GM23338 (cell line): ENCODE results near the gene KCNK10. TPM values are rescaled to one million over a fixed set of nuclear protein-coding genes. Genes with fewer than 3 reads are reported as not detected.

Experiments
- ATAC-seq: fragments of 200-7000 bp; cut with Tn5 transposase; 3 replicates; pipeline ENCODE4 v1.9.1; 2020
- DNase-seq: peaks from one replicate; pipeline ENCODE4 v3.0.0-alpha.2; 2015; ENCODE audit warnings: low spot score
- H2AFZ ChIP-seq: fragments of 200-600 bp; sonication (generic); 2 replicates; pipeline ENCODE4 v1.8.0; 2016; ENCODE audit warnings: antibody characterized with exemption, mild to moderate bottlenecking, moderate library complexity
- H3F3A ChIP-seq: fragments of 200-600 bp; sonication (generic); replicated peaks from 2 replicates; pipeline ENCODE4 v1.8.0; 2017; ENCODE audit warnings: antibody characterized with exemption, mixed run types, low read depth
- H3K27ac ChIP-seq: fragments of 200-600 bp; sonication (generic); 2 replicates; pipeline ENCODE4 v1.6.1; 2016; ENCODE audit warnings: low read depth
- H3K27me3 ChIP-seq: fragments of 200-600 bp; sonication (generic); 2 replicates; pipeline ENCODE4 v1.8.0; 2016; ENCODE audit warnings: mild to moderate bottlenecking, mixed run types, moderate library complexity; ENCODE audit not compliant: insufficient read depth
- H3K36me3 ChIP-seq: fragments of 200-600 bp; sonication (generic); 2 replicates; pipeline ENCODE4 v1.8.0; 2016; ENCODE audit warnings: mild to moderate bottlenecking; ENCODE audit not compliant: insufficient read depth
- H3K4me1 ChIP-seq: fragments of 200-600 bp; sonication (generic); 2 replicates; pipeline ENCODE4 v1.8.0; 2016; ENCODE audit warnings: mild to moderate bottlenecking, moderate library complexity; ENCODE audit not compliant: insufficient read depth
- H3K4me2 ChIP-seq: fragments of 200-600 bp; sonication (generic); 2 replicates; pipeline ENCODE4 v1.7.1; 2017; ENCODE audit warnings: mixed run types
- H3K4me3 ChIP-seq: fragments of 200-600 bp; sonication (generic); 2 replicates; pipeline ENCODE4 v1.6.1; 2016; ENCODE audit warnings: mixed run types
- H3K79me2 ChIP-seq: fragments of 200-600 bp; sonication (generic); replicated peaks from 2 replicates; pipeline ENCODE4 v1.8.0; 2017; ENCODE audit warnings: mild to moderate bottlenecking; ENCODE audit not compliant: insufficient read depth
- H3K9me2 ChIP-seq: fragments of 200-600 bp; sonication (generic); 2 replicates; pipeline ENCODE4 v1.8.0; 2017; ENCODE audit not compliant: insufficient read depth
- H4K20me1 ChIP-seq: fragments of 200-600 bp; sonication (generic); replicated peaks from 2 replicates; pipeline ENCODE4 v1.8.0; 2017; ENCODE audit warnings: mild to moderate bottlenecking; ENCODE audit not compliant: insufficient read depth
- H3K27ac Mint-ChIP-seq: 2 replicates; pipeline ENCODE4 v1.8.0; 2020; ENCODE audit warnings: inconsistent platforms, mild to moderate bottlenecking, moderate library complexity, mixed read lengths
- H3K27me3 Mint-ChIP-seq: 3 replicates; pipeline ENCODE4 v1.8.0; 2022; ENCODE audit warnings: low read depth, mild to moderate bottlenecking, moderate library complexity, mixed read lengths, inconsistent platforms; ENCODE audit not compliant: insufficient read depth, poor library complexity
- H3K36me3 Mint-ChIP-seq: 3 replicates; pipeline ENCODE4 v1.8.0; 2021; ENCODE audit warnings: low read depth, mild to moderate bottlenecking, inconsistent platforms, moderate library complexity, mixed read lengths
- H3K4me1 Mint-ChIP-seq: 3 replicates; pipeline ENCODE4 v1.8.0; 2020; ENCODE audit warnings: mild to moderate bottlenecking, inconsistent platforms, mixed read lengths
- H3K4me3 Mint-ChIP-seq: 3 replicates; pipeline ENCODE4 v1.8.0; 2021; ENCODE audit warnings: moderate library complexity, mild to moderate bottlenecking, inconsistent platforms, mixed read lengths
- H3K9me3 Mint-ChIP-seq: 3 replicates; pipeline ENCODE4 v1.8.0; 2020; ENCODE audit warnings: moderate library complexity, mild to moderate bottlenecking, inconsistent platforms, mixed read lengths
- CREB1 ChIP-seq: fragments of 250-450 bp; sonication (Bioruptor Pico); IDR thresholded peaks from 2 replicates; pipeline ENCODE4 v1.5.0; 2020; ENCODE audit warnings: low read depth, mild to moderate bottlenecking, moderate library complexity
- EZH2 ChIP-seq: fragments of 200-600 bp; sonication (generic); IDR thresholded peaks from one replicate; pipeline ENCODE4 v1.8.0; 2017; ENCODE audit warnings: antibody characterized with exemption, mild to moderate bottlenecking, low read depth; ENCODE audit not compliant: unreplicated experiment
- EZH2phosphoT487 ChIP-seq: fragments of 200-600 bp; sonication (generic); IDR thresholded peaks from one replicate; pipeline ENCODE4 v1.8.1; 2018; ENCODE audit warnings: antibody characterized with exemption; ENCODE audit not compliant: unreplicated experiment
- JUNB ChIP-seq: IDR thresholded peaks from one replicate; pipeline ENCODE4 v1.6.1; 2016; ENCODE audit warnings: antibody characterized with exemption; ENCODE audit not compliant: unreplicated experiment
- NANOG ChIP-seq: IDR thresholded peaks from 2 replicates; pipeline ENCODE4 v1.6.1; 2016; ENCODE audit warnings: antibody characterized with exemption, borderline replicate concordance
- POLR2AphosphoS5 ChIP-seq: IDR thresholded peaks from 2 replicates; pipeline ENCODE4 v1.6.1; 2016; ENCODE audit warnings: antibody characterized with exemption, low read depth
- REST ChIP-seq: IDR thresholded peaks from one replicate; pipeline ENCODE4 v1.6.1; 2018; ENCODE audit warnings: antibody characterized with exemption; ENCODE audit not compliant: unreplicated experiment
- STAT1 ChIP-seq: IDR thresholded peaks from one replicate; pipeline ENCODE4 v1.6.1; 2016; ENCODE audit warnings: antibody characterized with exemption; ENCODE audit not compliant: unreplicated experiment
- ZNF114 ChIP-seq: fragments of 250-450 bp; sonication (Bioruptor Pico); IDR thresholded peaks from 2 replicates; pipeline ENCODE4 v1.5.0; 2020; ENCODE audit warnings: mild to moderate bottlenecking, moderate library complexity
- ZNF331 ChIP-seq: fragments of 250-450 bp; sonication (Bioruptor Pico); IDR thresholded peaks from 2 replicates; pipeline ENCODE4 v1.5.0; 2020; ENCODE audit warnings: low read depth, mild to moderate bottlenecking, moderate library complexity
- polyA plus RNA-seq: library from polyadenylated mRNA; unstranded; fragments of >200 nt; fragmentation: Nextera tagmentation; extraction: Ambion mirVana; gene quantifications from 2 replicates; pipeline ENCODE4 v1.2.1, GENCODE V29; 2016
- total RNA-seq: library from RNA; depleted of rRNA; stranded (reverse); fragments of >200 nt; shearing (Covaris generic); gene quantifications from 2 replicates; pipeline ENCODE4 v1.2.3, GENCODE V29; 2014
- TF ChIP-seq, protein P1 (sequence below), 2 experiments: fragments of 200-600 bp in 1 of 2; sonication (generic) in 1 of 2; conservative IDR thresholded peaks; 2 replicates each; pipeline versions ENCODE4 v1.5.1 to v1.6.1; 2016 to 2017; ENCODE audit warnings: antibody characterized with exemption in 2 of 2, low read depth in 2 of 2, mild to moderate bottlenecking in 2 of 2, moderate library complexity in 1 of 2
- TF ChIP-seq, protein P2 (sequence below): IDR thresholded peaks from 2 replicates; pipeline ENCODE4 v1.6.1; 2016; ENCODE audit warnings: antibody characterized with exemption
- TF ChIP-seq, protein P3 (sequence below): fragments of 250-450 bp; sonication (Bioruptor Pico); IDR thresholded peaks from 2 replicates; pipeline ENCODE4 v1.5.0; 2020; ENCODE audit warnings: mild to moderate bottlenecking, moderate library complexity

Gene KCNK10
- total and polyA plus RNA-seq, 2 experiments from 2014 or later, result 0.29 to 1.0 TPM

- DNase-seq (no peak), ATAC-seq (no peak)
- Histone ChIP-seq H3K27ac (no peak overlapping the region), H4K20me1 (no peaks in the 10 kb centered on the region), H3K27me3 (no peaks in the 10 kb centered on the region), H2AFZ (no peak overlapping the region), H3K4me2 (no peak overlapping the region), H3K4me3 (no peak overlapping the region), H3K9me2 (peaks cover 3% of the 10 kb centered on the region; the same call in 1 of the 2 replicates), H3K36me3 (no peaks in the 10 kb centered on the region), H3F3A (no peaks in the 10 kb centered on the region), H3K79me2 (no peaks in the 10 kb centered on the region), H3K4me1 (no peaks in the 10 kb centered on the region)
- TF ChIP-seq, protein P1, sequence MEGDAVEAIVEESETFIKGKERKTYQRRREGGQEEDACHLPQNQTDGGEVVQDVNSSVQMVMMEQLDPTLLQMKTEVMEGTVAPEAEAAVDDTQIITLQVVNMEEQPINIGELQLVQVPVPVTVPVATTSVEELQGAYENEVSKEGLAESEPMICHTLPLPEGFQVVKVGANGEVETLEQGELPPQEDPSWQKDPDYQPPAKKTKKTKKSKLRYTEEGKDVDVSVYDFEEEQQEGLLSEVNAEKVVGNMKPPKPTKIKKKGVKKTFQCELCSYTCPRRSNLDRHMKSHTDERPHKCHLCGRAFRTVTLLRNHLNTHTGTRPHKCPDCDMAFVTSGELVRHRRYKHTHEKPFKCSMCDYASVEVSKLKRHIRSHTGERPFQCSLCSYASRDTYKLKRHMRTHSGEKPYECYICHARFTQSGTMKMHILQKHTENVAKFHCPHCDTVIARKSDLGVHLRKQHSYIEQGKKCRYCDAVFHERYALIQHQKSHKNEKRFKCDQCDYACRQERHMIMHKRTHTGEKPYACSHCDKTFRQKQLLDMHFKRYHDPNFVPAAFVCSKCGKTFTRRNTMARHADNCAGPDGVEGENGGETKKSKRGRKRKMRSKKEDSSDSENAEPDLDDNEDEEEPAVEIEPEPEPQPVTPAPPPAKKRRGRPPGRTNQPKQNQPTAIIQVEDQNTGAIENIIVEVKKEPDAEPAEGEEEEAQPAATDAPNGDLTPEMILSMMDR (conservative IDR thresholded peaks at IDR 0.05; ENCODE audit: low read depth in 2 of 2), result no peak
- TF ChIP-seq JUNB, result no peak
- TF ChIP-seq EZH2, result no peak
- TF ChIP-seq STAT1, result no peak
- TF ChIP-seq ZNF331 (CRISPR knock-in tag), result no peak
- TF ChIP-seq, protein P2, sequence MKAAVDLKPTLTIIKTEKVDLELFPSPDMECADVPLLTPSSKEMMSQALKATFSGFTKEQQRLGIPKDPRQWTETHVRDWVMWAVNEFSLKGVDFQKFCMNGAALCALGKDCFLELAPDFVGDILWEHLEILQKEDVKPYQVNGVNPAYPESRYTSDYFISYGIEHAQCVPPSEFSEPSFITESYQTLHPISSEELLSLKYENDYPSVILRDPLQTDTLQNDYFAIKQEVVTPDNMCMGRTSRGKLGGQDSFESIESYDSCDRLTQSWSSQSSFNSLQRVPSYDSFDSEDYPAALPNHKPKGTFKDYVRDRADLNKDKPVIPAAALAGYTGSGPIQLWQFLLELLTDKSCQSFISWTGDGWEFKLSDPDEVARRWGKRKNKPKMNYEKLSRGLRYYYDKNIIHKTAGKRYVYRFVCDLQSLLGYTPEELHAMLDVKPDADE, result no peak
- TF ChIP-seq NANOG, result no peak
- TF ChIP-seq ZNF114 (CRISPR knock-in tag), result no peak
- no peak for TF ChIP-seq EZH2phosphoT487
- no peak for TF ChIP-seq POLR2AphosphoS5
- TF ChIP-seq, protein P3, sequence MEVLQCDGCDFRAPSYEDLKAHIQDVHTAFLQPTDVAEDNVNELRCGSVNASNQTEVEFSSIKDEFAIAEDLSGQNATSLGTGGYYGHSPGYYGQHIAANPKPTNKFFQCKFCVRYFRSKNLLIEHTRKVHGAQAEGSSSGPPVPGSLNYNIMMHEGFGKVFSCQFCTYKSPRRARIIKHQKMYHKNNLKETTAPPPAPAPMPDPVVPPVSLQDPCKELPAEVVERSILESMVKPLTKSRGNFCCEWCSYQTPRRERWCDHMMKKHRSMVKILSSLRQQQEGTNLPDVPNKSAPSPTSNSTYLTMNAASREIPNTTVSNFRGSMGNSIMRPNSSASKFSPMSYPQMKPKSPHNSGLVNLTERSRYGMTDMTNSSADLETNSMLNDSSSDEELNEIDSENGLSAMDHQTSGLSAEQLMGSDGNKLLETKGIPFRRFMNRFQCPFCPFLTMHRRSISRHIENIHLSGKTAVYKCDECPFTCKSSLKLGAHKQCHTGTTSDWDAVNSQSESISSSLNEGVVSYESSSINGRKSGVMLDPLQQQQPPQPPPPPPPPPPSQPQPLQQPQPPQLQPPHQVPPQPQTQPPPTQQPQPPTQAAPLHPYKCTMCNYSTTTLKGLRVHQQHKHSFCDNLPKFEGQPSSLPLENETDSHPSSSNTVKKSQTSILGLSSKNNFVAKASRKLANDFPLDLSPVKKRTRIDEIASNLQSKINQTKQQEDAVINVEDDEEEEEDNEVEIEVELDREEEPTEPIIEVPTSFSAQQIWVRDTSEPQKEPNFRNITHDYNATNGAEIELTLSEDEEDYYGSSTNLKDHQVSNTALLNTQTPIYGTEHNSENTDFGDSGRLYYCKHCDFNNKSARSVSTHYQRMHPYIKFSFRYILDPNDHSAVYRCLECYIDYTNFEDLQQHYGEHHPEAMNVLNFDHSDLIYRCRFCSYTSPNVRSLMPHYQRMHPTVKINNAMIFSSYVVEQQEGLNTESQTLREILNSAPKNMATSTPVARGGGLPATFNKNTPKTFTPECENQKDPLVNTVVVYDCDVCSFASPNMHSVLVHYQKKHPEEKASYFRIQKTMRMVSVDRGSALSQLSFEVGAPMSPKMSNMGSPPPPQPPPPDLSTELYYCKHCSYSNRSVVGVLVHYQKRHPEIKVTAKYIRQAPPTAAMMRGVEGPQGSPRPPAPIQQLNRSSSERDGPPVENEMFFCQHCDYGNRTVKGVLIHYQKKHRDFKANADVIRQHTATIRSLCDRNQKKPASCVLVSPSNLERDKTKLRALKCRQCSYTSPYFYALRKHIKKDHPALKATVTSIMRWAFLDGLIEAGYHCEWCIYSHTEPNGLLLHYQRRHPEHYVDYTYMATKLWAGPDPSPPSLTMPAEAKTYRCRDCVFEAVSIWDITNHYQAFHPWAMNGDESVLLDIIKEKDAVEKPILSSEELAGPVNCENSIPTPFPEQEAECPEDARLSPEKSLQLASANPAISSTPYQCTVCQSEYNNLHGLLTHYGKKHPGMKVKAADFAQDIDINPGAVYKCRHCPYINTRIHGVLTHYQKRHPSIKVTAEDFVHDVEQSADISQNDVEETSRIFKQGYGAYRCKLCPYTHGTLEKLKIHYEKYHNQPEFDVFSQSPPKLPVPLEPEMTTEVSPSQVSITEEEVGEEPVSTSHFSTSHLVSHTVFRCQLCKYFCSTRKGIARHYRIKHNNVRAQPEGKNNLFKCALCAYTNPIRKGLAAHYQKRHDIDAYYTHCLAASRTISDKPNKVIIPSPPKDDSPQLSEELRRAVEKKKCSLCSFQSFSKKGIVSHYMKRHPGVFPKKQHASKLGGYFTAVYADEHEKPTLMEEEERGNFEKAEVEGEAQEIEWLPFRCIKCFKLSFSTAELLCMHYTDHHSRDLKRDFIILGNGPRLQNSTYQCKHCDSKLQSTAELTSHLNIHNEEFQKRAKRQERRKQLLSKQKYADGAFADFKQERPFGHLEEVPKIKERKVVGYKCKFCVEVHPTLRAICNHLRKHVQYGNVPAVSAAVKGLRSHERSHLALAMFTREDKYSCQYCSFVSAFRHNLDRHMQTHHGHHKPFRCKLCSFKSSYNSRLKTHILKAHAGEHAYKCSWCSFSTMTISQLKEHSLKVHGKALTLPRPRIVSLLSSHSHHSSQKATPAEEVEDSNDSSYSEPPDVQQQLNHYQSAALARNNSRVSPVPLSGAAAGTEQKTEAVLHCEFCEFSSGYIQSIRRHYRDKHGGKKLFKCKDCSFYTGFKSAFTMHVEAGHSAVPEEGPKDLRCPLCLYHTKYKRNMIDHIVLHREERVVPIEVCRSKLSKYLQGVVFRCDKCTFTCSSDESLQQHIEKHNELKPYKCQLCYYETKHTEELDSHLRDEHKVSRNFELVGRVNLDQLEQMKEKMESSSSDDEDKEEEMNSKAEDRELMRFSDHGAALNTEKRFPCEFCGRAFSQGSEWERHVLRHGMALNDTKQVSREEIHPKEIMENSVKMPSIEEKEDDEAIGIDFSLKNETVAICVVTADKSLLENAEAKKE, result no peak
- no peak for TF ChIP-seq CREB1 (CRISPR knock-in tag)
- no peak for TF ChIP-seq REST
- H3K4me1 Mint-ChIP-seq, result no peaks in the 10 kb centered on the region
- H3K36me3 Mint-ChIP-seq, result no peaks in the 10 kb centered on the region
- no peak overlapping the region for H3K4me3 Mint-ChIP-seq
- H3K27ac Mint-ChIP-seq, result no peak overlapping the region
- no peaks in the 10 kb centered on the region for H3K27me3 Mint-ChIP-seq
- no peaks in the 10 kb centered on the region for H3K9me3 Mint-ChIP-seq
Measured at GRCh38 chr14:88281447-88281846, 41.6 kb downstream of the KCNK10 start.
